Progenitor cell of endocrine pancreas (in vitro differentiated cells): ENCODE data around the gene PIP4K2C. TPM values are rescaled to one million over a fixed set of nuclear protein-coding genes. Genes with fewer than 3 reads are reported as not detected.
"Not testable (repeated sequence)": the region's sequence is repeated elsewhere in the genome, so short reads cannot be mapped to it uniquely, and the experiment has no call there.

Experiments used
- DNase-seq: peaks from one replicate; pipeline ENCODE4 v3.0.0; 2021; ENCODE audit warnings: low spot score; ENCODE audit not compliant: unreplicated experiment
- H3K27ac Mint-ChIP-seq: 2 replicates; pipeline ENCODE4 v1.8.0; 2021; ENCODE audit warnings: mild to moderate bottlenecking, moderate library complexity, mixed read lengths
- H3K27me3 Mint-ChIP-seq: 2 replicates; pipeline ENCODE4 v1.8.0; 2021; ENCODE audit warnings: mixed read lengths
- H3K36me3 Mint-ChIP-seq: 2 replicates; pipeline ENCODE4 v1.8.0; 2022; ENCODE audit warnings: mixed read lengths; ENCODE audit not compliant: insufficient read depth
- H3K4me1 Mint-ChIP-seq: 2 replicates; pipeline ENCODE4 v1.8.0; 2021; ENCODE audit warnings: low read depth, mixed read lengths
- H3K4me3 Mint-ChIP-seq: 2 replicates; pipeline ENCODE4 v1.8.0; 2021; ENCODE audit warnings: low read depth, mild to moderate bottlenecking, moderate library complexity, mixed read lengths
- H3K9me3 Mint-ChIP-seq: 2 replicates; pipeline ENCODE4 v1.8.0; 2021; ENCODE audit warnings: low read depth, mixed read lengths
- CTCF ChIP-seq: fragments of 200-600 bp; sonication (generic); IDR thresholded peaks from one replicate; pipeline ENCODE4 v1.5.0; 2021; ENCODE audit warnings: antibody characterized with exemption, mild to moderate bottlenecking; ENCODE audit not compliant: unreplicated experiment
- total RNA-seq: library from RNA; stranded (reverse); gene quantifications from 2 replicates; pipeline ENCODE4 v1.2.1, GENCODE V29; 2021

Gene PIP4K2C
- total RNA-seq, 1 donor from 2014 or later: 38.4 TPM

GRCh38 chr12:57631566-57632072, 40.6 kb downstream of the PIP4K2C start:
- Mint-ChIP-seq H3K9me3 (no peaks in the 10 kb centered on the region), H3K27ac (no peak overlapping the region), H3K4me3 (no peak overlapping the region), H3K36me3 (no peaks in the 10 kb centered on the region), H3K27me3 (peaks cover 72% of the 10 kb centered on the region), H3K4me1 (no peaks in the 10 kb centered on the region)
- no peak for DNase-seq
- no peak for TF ChIP-seq CTCF

GRCh38 chr12:57632073-57632957, 41.3 kb downstream of the PIP4K2C start:
- Mint-ChIP-seq H3K4me1 (no peaks in the 10 kb centered on the region), H3K27me3 (peaks cover 69% of the 10 kb centered on the region), H3K4me3 (peak overlapping the region; percentile 40), H3K36me3 (no peaks in the 10 kb centered on the region), H3K27ac (no peak overlapping the region), H3K9me3 (no peaks in the 10 kb centered on the region)
- no peak for TF ChIP-seq CTCF
- DNase-seq: no peak

- peaks cover 70% of the 10 kb centered on the region for H3K27me3 Mint-ChIP-seq
- peak; percentile 65 for DNase-seq
- H3K36me3 Mint-ChIP-seq: no peaks in the 10 kb centered on the region
- H3K9me3 Mint-ChIP-seq: no peaks in the 10 kb centered on the region
- peak; percentile 85 for TF ChIP-seq CTCF
- no peaks in the 10 kb centered on the region for H3K4me1 Mint-ChIP-seq
- H3K4me3 Mint-ChIP-seq: peak within 1 kb of the TSS; percentile 40
- no peak within 1 kb of the TSS for H3K27ac Mint-ChIP-seq
Observed at GRCh38 chr12:57632958-57633840, 42.2 kb downstream of the PIP4K2C start, which contains the start of gene B4GALNT1. Gene B4GALNT1, minus strand, starts transcription at chr12:57633201. Its CDS starts 1,069 bp downstream, at chr12:57632132.

GRCh38 chr12:57636731-57637130, 45.7 kb downstream of the PIP4K2C start:
- not testable (repeated sequence) for H3K4me1 Mint-ChIP-seq, DNase-seq, H3K4me3 Mint-ChIP-seq, H3K36me3 Mint-ChIP-seq, H3K27ac Mint-ChIP-seq, H3K9me3 Mint-ChIP-seq
- H3K27me3 Mint-ChIP-seq: peaks cover 63% of the 10 kb centered on the region

- H3K27ac Mint-ChIP-seq: no peak overlapping the region
- no peaks in the 10 kb centered on the region for H3K4me1 Mint-ChIP-seq
- no peak for TF ChIP-seq CTCF
- no peaks in the 10 kb centered on the region for H3K36me3 Mint-ChIP-seq
- no peak overlapping the region for H3K4me3 Mint-ChIP-seq
- H3K27me3 Mint-ChIP-seq: peaks cover 61% of the 10 kb centered on the region
- H3K9me3 Mint-ChIP-seq: no peaks in the 10 kb centered on the region
- DNase-seq: no peak
Observed at GRCh38 chr12:57637364-57637763, 46.4 kb downstream of the PIP4K2C start.
